GM12878 (cell line): Measurements from ENCODE around the gene SMG6. TPM values are rescaled to one million over a fixed set of nuclear protein-coding genes. Genes with fewer than 3 reads are reported as not detected.

Source experiments
- ATAC-seq: fragments of 200-7000 bp; cut with Tn5 transposase; 3 replicates; pipeline ENCODE4 v1.9.1; 2020; ENCODE audit warnings: mild to moderate bottlenecking, moderate library complexity
- BruUV-seq: library from RNA; stranded (reverse); fragments of 400-500 nt; replicated peaks from 2 replicates; lab custom pipeline; 2021; lab: Mats Ljungman, UMichigan
- CTCF ChIA-PET: fragments of 300-600 bp; sonication (Branson Sonifier 250); formaldehyde crosslinking; extraction: SDS; loops from one replicate; lab custom pipeline; 2021; ENCODE audit warnings: inconsistent platforms; lab: Yijun Ruan, JAX
- POLR2A ChIA-PET: fragments of 350-600 bp; formaldehyde crosslinking; extraction: SDS; loops from one replicate; lab custom pipeline; 2021; ENCODE audit warnings: inconsistent platforms; lab: Charles Lee
- RAD21 ChIA-PET: fragments of 300-600 bp; sonication (Branson Sonifier 250); formaldehyde crosslinking; loops from one replicate; lab custom pipeline; 2023; ENCODE audit warnings: antibody characterized with exemption; ENCODE audit not compliant: unreplicated experiment; lab: Charles Lee
- SMC1A ChIA-PET: fragments of 300-600 bp; sonication (Branson Sonifier 250); formaldehyde crosslinking; loops from one replicate; lab custom pipeline; 2023; ENCODE audit not compliant: unreplicated experiment, uncharacterized antibody; lab: Charles Lee
- DNase-seq: peaks from one replicate; pipeline ENCODE4 v3.0.0-alpha.2; 2011; ENCODE audit warnings: low read depth, low spot score
- FAIRE-seq: peaks from 3 replicates; lab custom pipeline; 2011; peaks lifted over from hg19 to GRCh38; lab: Jason Lieb, UNC
- H2AFZ ChIP-seq: 2 replicates; pipeline ENCODE4 v1.6.0; 2011; ENCODE audit warnings: low read depth, low read length, control low read depth; ENCODE audit not compliant: control insufficient read depth
- H3K27ac ChIP-seq: 2 replicates; pipeline ENCODE4 v1.5.1; 2011; ENCODE audit warnings: control low read depth; ENCODE audit not compliant: control insufficient read depth, insufficient read depth
- H3K27me3 ChIP-seq, 2 experiments: replicated peaks in 1 of 2; 2 replicates each; pipeline versions ENCODE4 v1.6.0 to v1.6.1; 2011; ENCODE audit warnings: low read length in 1 of 2; ENCODE audit not compliant: control insufficient read depth in 2 of 2, insufficient read depth in 2 of 2
- H3K36me3 ChIP-seq, 2 experiments: 2 replicates each; pipeline ENCODE4 v1.5.1; 2011; ENCODE audit warnings: low read length in 1 of 2; ENCODE audit not compliant: control insufficient read depth in 2 of 2, insufficient read depth in 2 of 2
- H3K4me1 ChIP-seq: 2 replicates; pipeline ENCODE4 v1.6.1; 2011; ENCODE audit warnings: mild to moderate bottlenecking, low read length, moderate library complexity, mixed read lengths; ENCODE audit not compliant: control insufficient read depth, insufficient read depth
- H3K4me2 ChIP-seq: 2 replicates; pipeline ENCODE4 v1.6.0; 2011; ENCODE audit warnings: control low read depth; ENCODE audit not compliant: control insufficient read depth, insufficient read depth
- H3K4me3 ChIP-seq: fragments of 200-600 bp; sonication (generic); 2 replicates; pipeline ENCODE4 v1.5.1; 2016
- H3K79me2 ChIP-seq: 2 replicates; pipeline ENCODE4 v1.6.0; 2011; ENCODE audit warnings: low read length; ENCODE audit not compliant: control insufficient read depth, insufficient read depth
- H3K9ac ChIP-seq: 2 replicates; pipeline ENCODE4 v1.8.0; 2011; ENCODE audit warnings: low read length, control low read depth, mixed read lengths; ENCODE audit not compliant: control insufficient read depth, insufficient read depth
- H3K9me3 ChIP-seq: replicated peaks from 3 replicates; pipeline ENCODE4 v1.5.1; 2011; ENCODE audit warnings: mild to moderate bottlenecking, low read length; ENCODE audit not compliant: control insufficient read depth, insufficient read depth
- H4K20me1 ChIP-seq: 2 replicates; pipeline ENCODE4 v1.6.0; 2011; ENCODE audit not compliant: control insufficient read depth, insufficient read depth
- BMI1 ChIP-seq: fragments of 450-650 bp; IDR thresholded peaks from 2 replicates; pipeline ENCODE4 v1.6.1; 2016; ENCODE audit warnings: mild to moderate bottlenecking, moderate library complexity, borderline replicate concordance
- RAD51 ChIP-seq: fragments of 450-650 bp; IDR thresholded peaks from 2 replicates; pipeline ENCODE4 v1.6.1; 2016; ENCODE audit warnings: moderate library complexity, mild to moderate bottlenecking, inconsistent platforms
- RFX5 ChIP-seq: IDR thresholded peaks from 2 replicates; pipeline ENCODE4 v1.6.1; 2011; ENCODE audit warnings: low read depth, low read length, improper control_type of control experiment
- WGBS: methylation state at CpG from one replicate; pipeline ENCODE4 v1.1.6; 2016; ENCODE audit warnings: low lambda C conversion rate; ENCODE audit not compliant: insufficient replicate concordance, insufficient coverage; ENCODE audit errors: missing lambda C conversion rate; 5-methylcytosine and 5-hydroxymethylcytosine counted together
- in situ Hi-C: fragments of 300-500 bp; cut with MboI; formaldehyde crosslinking; loops from 9 replicates; pipeline ENCODE4 v1.14.3; 2018; ENCODE audit warnings: mixed read lengths
- intact Hi-C: fragments of 100-400 bp; cut with micrococcal nuclease; formaldehyde crosslinking; loops from one replicate; pipeline ENCODE4 v1.14.2; 2022; ENCODE audit not compliant: unreplicated experiment
- polyA plus RNA-seq, 11 experiments: library from polyadenylated mRNA; depleted of rRNA in 4 of 11; unstranded in 6 of 11; stranded (reverse) in 5 of 11; fragments of >200 nt; fragmentation: Nextera tagmentation in 4 of 11; fragmentation: Illumina TruSeq in 1 of 11; extraction: Ambion mirVana in 4 of 11; extraction: Trizol in 1 of 11; gene quantifications; 1 replicate in 1 of 11; 2 replicates in 10 of 11; pipeline versions ENCODE4 v1.2.1 to v1.2.3, GENCODE V29; 2011 to 2016; ENCODE audit warnings: inconsistent platforms in 2 of 11, missing spikeins in 2 of 11, low read depth in 1 of 11
- total RNA-seq, 4 experiments: library from RNA; depleted of rRNA in 3 of 4; stranded (reverse); fragments of >200 nt in 3 of 4; fragmentation: Illumina TruSeq in 1 of 4; extraction: Trizol in 1 of 4; gene quantifications; 2 replicates each; pipeline versions ENCODE4 v1.2.1 to v1.2.3, GENCODE V29; 2013 to 2021
- TF ChIP-seq, protein P1 (sequence below): fragments of 450-650 bp; IDR thresholded peaks from 2 replicates; pipeline ENCODE4 v1.6.1; 2017; ENCODE audit warnings: mild to moderate bottlenecking, moderate library complexity
- TF ChIP-seq, protein P2 (sequence below): fragments of 150-350 bp; IDR thresholded peaks from 2 replicates; pipeline ENCODE4 v1.6.1; 2016; ENCODE audit warnings: low read depth, low read length
- TF ChIP-seq, protein P3 (sequence below): fragments of 450-650 bp; conservative IDR thresholded peaks from 2 replicates; pipeline ENCODE4 v1.6.1; 2017; ENCODE audit warnings: mild to moderate bottlenecking, moderate library complexity

Gene SMG6
- total and polyA plus RNA-seq, 10 of the 15 experiments (the other 5 are each of a cell fraction or from before 2014, with no cell fraction given) = 0.58 to 28.7 (median 15.7) TPM

DNA sequence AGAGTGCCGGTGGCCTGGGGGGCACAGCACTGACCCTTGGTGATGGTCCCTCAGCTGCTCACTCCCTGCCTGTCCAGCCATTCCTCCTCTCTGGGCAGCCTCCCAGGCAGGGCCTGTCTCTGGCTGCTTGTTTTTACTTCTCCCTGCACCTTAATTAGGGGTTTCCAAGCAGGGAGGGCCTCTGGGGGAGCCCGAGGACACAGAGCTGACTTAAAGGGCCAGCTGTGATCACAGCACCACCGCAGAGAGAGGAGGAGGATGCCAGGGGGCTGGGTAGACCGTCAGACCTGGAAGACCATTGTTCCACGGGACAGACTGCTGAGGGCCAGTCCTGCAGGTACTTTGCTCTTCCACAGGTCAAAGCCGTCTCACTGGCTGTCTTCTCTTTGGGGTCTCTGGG is 274.8 kb downstream of the SMG6 start:
- H3K9ac ChIP-seq = no peak overlapping the region
- DNase-seq = no peak
- H4K20me1 ChIP-seq = no peaks in the 10 kb centered on the region
- in situ Hi-C loops = no loop called here
- H3K36me3 ChIP-seq = no peaks in the 10 kb centered on the region
- no peak for ATAC-seq
- ChIA-PET SMC1A (interaction anchor here (0.8 to 2.9 kb wide), 3 partner anchors 147 to 355 kb away, joined by 3 to 6 read pairs (median 4); no protein-coding TSS in a partner anchor), CTCF (interaction anchor here (0.8 to 1.7 kb wide), 6 partner anchors 8 to 307 kb away, joined by 3 to 5 read pairs (median 3); no protein-coding TSS in a partner anchor), RAD21 (interaction anchor here (0.7 to 1.1 kb wide), 2 partner anchors 11 to 62 kb away, joined by 3 read pairs; no protein-coding TSS in a partner anchor), POLR2A (interaction anchor here (1.0 to 1.4 kb wide), 2 partner anchors 308 to 312 kb away, joined by 3 to 4 read pairs; partner anchors contain the start of gene TSR1)
- no peak overlapping the region for H3K4me2 ChIP-seq
- no peak overlapping the region for H3K27ac ChIP-seq
- H3K27me3 ChIP-seq = peaks cover 9 to 12% of the 10 kb centered on the region in 2 experiments
- H3K4me3 ChIP-seq = no peak overlapping the region
- peaks cover 9% of the 10 kb centered on the region for H3K4me1 ChIP-seq
- BruUV-seq = no TSS peak
- intact Hi-C loops = no loop called here
- no peak for FAIRE-seq
- WGBS = 19% methylated on average over 6 of the region's 6 CpGs
- TF ChIP-seq RAD51 (no peak), BMI1 (no peak)
- H2AFZ ChIP-seq = no peak overlapping the region
- peaks cover 10% of the 10 kb centered on the region for H3K79me2 ChIP-seq
- no peaks in the 10 kb centered on the region for H3K9me3 ChIP-seq

DNA sequence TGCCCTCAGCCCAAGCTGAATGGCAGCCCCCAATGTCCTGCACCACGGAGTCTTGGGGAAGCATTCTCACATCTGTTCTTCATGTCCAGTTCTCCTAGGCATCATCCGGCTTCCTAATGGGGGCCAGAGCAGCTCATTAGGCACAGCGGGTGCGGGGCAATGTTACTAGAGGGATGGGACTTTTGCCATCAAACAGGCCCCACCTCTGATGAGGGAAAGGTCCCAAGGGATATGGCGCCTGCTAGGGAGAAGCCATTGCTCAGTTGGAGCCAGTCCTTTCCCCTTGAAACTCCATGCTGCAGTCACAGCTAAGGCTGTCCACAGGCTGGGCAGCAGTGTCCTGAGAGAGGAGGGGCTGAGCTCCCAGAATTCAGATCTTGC is 275.4 kb downstream of the SMG6 start:
- BruUV-seq = no TSS peak
- no peaks in the 10 kb centered on the region for H3K9me3 ChIP-seq
- SMC1A ChIA-PET = interaction anchor here (2.9 kb wide), 1 partner anchor 146 kb away, joined by 6 read pairs; no protein-coding TSS in a partner anchor
- peaks cover 11 to 12% of the 10 kb centered on the region in 2 experiments for H3K27me3 ChIP-seq
- in situ Hi-C loops = no loop called here
- peaks cover 6% of the 10 kb centered on the region for H3K4me1 ChIP-seq
- no peak overlapping the region for H2AFZ ChIP-seq
- H3K9ac ChIP-seq = no peak overlapping the region
- H3K79me2 ChIP-seq = peaks cover 10% of the 10 kb centered on the region
- H3K36me3 ChIP-seq = no peaks in the 10 kb centered on the region
- H3K4me3 ChIP-seq = no peak overlapping the region
- POLR2A ChIA-PET = interaction anchor here (1.0 to 1.4 kb wide), 2 partner anchors 308 to 312 kb away, joined by 3 to 4 read pairs; partner anchors contain the start of gene TSR1
- WGBS = 48% methylated on average over 5 of the region's 5 CpGs
- no peak overlapping the region for H3K4me2 ChIP-seq
- DNase-seq (no peak), FAIRE-seq (no peak), ATAC-seq (no peak)
- intact Hi-C loops = no loop called here
- RAD21 ChIA-PET = interaction anchor here (0.7 to 1.1 kb wide), 2 partner anchors 10 to 62 kb away, joined by 3 read pairs; no protein-coding TSS in a partner anchor
- no peaks in the 10 kb centered on the region for H4K20me1 ChIP-seq
- CTCF ChIA-PET = interaction anchor here (0.6 to 1.7 kb wide), 5 partner anchors 10 to 307 kb away, joined by 3 to 5 read pairs (median 3); no protein-coding TSS in a partner anchor
- no peak overlapping the region for H3K27ac ChIP-seq
- TF ChIP-seq, protein P1, sequence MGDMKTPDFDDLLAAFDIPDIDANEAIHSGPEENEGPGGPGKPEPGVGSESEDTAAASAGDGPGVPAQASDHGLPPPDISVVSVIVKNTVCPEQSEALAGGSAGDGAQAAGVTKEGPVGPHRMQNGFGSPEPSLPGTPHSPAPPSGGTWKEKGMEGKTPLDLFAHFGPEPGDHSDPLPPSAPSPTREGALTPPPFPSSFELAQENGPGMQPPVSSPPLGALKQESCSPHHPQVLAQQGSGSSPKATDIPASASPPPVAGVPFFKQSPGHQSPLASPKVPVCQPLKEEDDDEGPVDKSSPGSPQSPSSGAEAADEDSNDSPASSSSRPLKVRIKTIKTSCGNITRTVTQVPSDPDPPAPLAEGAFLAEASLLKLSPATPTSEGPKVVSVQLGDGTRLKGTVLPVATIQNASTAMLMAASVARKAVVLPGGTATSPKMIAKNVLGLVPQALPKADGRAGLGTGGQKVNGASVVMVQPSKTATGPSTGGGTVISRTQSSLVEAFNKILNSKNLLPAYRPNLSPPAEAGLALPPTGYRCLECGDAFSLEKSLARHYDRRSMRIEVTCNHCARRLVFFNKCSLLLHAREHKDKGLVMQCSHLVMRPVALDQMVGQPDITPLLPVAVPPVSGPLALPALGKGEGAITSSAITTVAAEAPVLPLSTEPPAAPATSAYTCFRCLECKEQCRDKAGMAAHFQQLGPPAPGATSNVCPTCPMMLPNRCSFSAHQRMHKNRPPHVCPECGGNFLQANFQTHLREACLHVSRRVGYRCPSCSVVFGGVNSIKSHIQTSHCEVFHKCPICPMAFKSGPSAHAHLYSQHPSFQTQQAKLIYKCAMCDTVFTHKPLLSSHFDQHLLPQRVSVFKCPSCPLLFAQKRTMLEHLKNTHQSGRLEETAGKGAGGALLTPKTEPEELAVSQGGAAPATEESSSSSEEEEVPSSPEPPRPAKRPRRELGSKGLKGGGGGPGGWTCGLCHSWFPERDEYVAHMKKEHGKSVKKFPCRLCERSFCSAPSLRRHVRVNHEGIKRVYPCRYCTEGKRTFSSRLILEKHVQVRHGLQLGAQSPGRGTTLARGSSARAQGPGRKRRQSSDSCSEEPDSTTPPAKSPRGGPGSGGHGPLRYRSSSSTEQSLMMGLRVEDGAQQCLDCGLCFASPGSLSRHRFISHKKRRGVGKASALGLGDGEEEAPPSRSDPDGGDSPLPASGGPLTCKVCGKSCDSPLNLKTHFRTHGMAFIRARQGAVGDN = no peak
- TF ChIP-seq, protein P2, sequence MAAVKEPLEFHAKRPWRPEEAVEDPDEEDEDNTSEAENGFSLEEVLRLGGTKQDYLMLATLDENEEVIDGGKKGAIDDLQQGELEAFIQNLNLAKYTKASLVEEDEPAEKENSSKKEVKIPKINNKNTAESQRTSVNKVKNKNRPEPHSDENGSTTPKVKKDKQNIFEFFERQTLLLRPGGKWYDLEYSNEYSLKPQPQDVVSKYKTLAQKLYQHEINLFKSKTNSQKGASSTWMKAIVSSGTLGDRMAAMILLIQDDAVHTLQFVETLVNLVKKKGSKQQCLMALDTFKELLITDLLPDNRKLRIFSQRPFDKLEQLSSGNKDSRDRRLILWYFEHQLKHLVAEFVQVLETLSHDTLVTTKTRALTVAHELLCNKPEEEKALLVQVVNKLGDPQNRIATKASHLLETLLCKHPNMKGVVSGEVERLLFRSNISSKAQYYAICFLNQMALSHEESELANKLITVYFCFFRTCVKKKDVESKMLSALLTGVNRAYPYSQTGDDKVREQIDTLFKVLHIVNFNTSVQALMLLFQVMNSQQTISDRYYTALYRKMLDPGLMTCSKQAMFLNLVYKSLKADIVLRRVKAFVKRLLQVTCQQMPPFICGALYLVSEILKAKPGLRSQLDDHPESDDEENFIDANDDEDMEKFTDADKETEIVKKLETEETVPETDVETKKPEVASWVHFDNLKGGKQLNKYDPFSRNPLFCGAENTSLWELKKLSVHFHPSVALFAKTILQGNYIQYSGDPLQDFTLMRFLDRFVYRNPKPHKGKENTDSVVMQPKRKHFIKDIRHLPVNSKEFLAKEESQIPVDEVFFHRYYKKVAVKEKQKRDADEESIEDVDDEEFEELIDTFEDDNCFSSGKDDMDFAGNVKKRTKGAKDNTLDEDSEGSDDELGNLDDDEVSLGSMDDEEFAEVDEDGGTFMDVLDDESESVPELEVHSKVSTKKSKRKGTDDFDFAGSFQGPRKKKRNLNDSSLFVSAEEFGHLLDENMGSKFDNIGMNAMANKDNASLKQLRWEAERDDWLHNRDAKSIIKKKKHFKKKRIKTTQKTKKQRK = no peak
- no peak for TF ChIP-seq RFX5
- TF ChIP-seq, protein P3, sequence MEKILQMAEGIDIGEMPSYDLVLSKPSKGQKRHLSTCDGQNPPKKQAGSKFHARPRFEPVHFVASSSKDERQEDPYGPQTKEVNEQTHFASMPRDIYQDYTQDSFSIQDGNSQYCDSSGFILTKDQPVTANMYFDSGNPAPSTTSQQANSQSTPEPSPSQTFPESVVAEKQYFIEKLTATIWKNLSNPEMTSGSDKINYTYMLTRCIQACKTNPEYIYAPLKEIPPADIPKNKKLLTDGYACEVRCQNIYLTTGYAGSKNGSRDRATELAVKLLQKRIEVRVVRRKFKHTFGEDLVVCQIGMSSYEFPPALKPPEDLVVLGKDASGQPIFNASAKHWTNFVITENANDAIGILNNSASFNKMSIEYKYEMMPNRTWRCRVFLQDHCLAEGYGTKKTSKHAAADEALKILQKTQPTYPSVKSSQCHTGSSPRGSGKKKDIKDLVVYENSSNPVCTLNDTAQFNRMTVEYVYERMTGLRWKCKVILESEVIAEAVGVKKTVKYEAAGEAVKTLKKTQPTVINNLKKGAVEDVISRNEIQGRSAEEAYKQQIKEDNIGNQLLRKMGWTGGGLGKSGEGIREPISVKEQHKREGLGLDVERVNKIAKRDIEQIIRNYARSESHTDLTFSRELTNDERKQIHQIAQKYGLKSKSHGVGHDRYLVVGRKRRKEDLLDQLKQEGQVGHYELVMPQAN = no peak
